ENCODE measurements around the gene AKAP9.

DNA sequence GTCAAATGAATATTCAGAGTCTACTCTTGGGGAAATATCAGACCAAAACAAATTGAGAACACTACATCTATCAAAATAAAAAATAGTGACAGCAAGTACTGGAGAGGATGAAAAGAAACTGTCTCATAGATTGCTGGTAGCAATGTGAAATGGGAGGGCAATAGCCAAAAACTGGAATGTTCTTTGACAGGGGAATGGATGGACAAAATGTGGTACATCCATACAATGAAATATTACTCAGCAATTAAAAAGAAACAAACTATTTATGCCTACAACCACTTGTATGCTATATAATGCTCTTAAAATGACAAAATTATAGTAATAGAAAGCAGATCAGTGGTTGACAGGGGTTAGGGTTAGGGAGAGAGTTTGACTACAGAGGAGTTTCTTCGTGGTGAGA is 147.6 kb downstream of the AKAP9 start:
- TF ChIP-seq, protein P1, sequence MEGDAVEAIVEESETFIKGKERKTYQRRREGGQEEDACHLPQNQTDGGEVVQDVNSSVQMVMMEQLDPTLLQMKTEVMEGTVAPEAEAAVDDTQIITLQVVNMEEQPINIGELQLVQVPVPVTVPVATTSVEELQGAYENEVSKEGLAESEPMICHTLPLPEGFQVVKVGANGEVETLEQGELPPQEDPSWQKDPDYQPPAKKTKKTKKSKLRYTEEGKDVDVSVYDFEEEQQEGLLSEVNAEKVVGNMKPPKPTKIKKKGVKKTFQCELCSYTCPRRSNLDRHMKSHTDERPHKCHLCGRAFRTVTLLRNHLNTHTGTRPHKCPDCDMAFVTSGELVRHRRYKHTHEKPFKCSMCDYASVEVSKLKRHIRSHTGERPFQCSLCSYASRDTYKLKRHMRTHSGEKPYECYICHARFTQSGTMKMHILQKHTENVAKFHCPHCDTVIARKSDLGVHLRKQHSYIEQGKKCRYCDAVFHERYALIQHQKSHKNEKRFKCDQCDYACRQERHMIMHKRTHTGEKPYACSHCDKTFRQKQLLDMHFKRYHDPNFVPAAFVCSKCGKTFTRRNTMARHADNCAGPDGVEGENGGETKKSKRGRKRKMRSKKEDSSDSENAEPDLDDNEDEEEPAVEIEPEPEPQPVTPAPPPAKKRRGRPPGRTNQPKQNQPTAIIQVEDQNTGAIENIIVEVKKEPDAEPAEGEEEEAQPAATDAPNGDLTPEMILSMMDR (IDR thresholded peaks at IDR 0.05; ENCODE audit: low read depth, low read length, poor library complexity, severe bottlenecking): no peak
- TF ChIP-seq EZH2phosphoT487 (IDR thresholded peaks at IDR 0.05; ENCODE audit: borderline replicate concordance, low read length): no peak
